A673 (cell line): ENCODE measurements around the gene PEX5L. TPM values are rescaled to one million over a fixed set of nuclear protein-coding genes. Genes with fewer than 3 reads are reported as not detected.
"Not testable (repeated sequence)": the region's sequence is repeated elsewhere in the genome, so short reads cannot be mapped to it uniquely, and the experiment has no call there.

ENCODE experiments used
- BruUV-seq: library from RNA; stranded (reverse); fragments of 400-500 nt; replicated peaks from 2 replicates; lab custom pipeline; 2021; lab: Mats Ljungman, UMichigan
- CTCF ChIA-PET: fragments of 300-600 bp; sonication (Branson Sonifier 250); formaldehyde crosslinking; loops from one replicate; lab custom pipeline; 2022; ENCODE audit warnings: antibody characterized with exemption; lab: Charles Lee
- POLR2A ChIA-PET: fragments of 300-600 bp; sonication (Branson Sonifier 250); formaldehyde crosslinking; loops from one replicate; lab custom pipeline; 2022; ENCODE audit warnings: antibody characterized with exemption; ENCODE audit not compliant: low non-redundant PET; lab: Charles Lee
- DNase-seq: peaks from one replicate; pipeline ENCODE4 v3.0.0-alpha.2; 2015; ENCODE audit warnings: low spot score
- H3K27ac ChIP-seq: fragments of 200-600 bp; sonication (generic); 2 replicates; pipeline ENCODE4 v1.5.1; 2016; ENCODE audit warnings: mixed run types, low read depth, mild to moderate bottlenecking, mixed read lengths, antibody characterized with exemption, low read length; ENCODE audit not compliant: poor library complexity, severe bottlenecking
- H3K27me3 ChIP-seq: fragments of 200-600 bp; sonication (generic); replicated peaks from 2 replicates; pipeline ENCODE4 v1.6.1; 2017; ENCODE audit warnings: mixed run types, low read depth, mild to moderate bottlenecking, mixed read lengths, antibody characterized with exemption, low read length; ENCODE audit not compliant: insufficient read depth, poor library complexity
- H3K36me3 ChIP-seq: fragments of 200-600 bp; sonication (generic); 2 replicates; pipeline ENCODE4 v1.6.1; 2016; ENCODE audit warnings: mixed run types, mild to moderate bottlenecking, mixed read lengths, antibody characterized with exemption, low read length; ENCODE audit not compliant: insufficient read depth, poor library complexity, severe bottlenecking
- H3K4me1 ChIP-seq: fragments of 200-600 bp; sonication (generic); 2 replicates; pipeline ENCODE4 v1.6.1; 2017; ENCODE audit warnings: mixed run types, mild to moderate bottlenecking, mixed read lengths, antibody characterized with exemption, low read length; ENCODE audit not compliant: insufficient read depth, poor library complexity, severe bottlenecking
- H3K4me3 ChIP-seq: fragments of 200-600 bp; sonication (generic); 2 replicates; pipeline ENCODE4 v1.5.1; 2016; ENCODE audit warnings: low read depth, mixed run types, mild to moderate bottlenecking, mixed read lengths, low read length; ENCODE audit not compliant: poor library complexity, severe bottlenecking
- H3K9me3 ChIP-seq: fragments of 200-600 bp; sonication (generic); 2 replicates; pipeline ENCODE4 v1.6.1; 2016; ENCODE audit warnings: mixed run types, low read depth, mild to moderate bottlenecking, mixed read lengths, antibody characterized with exemption, low read length; ENCODE audit not compliant: poor library complexity, severe bottlenecking
- EZH2 ChIP-seq: fragments of 200-600 bp; sonication (generic); IDR thresholded peaks from 2 replicates; pipeline ENCODE4 v1.6.1; 2017; ENCODE audit warnings: borderline replicate concordance, low read depth, mild to moderate bottlenecking, mixed read lengths, antibody characterized with exemption, low read length; ENCODE audit not compliant: poor library complexity, severe bottlenecking
- intact Hi-C: fragments of 100-400 bp; cut with micrococcal nuclease; formaldehyde crosslinking; loops from one replicate; pipeline ENCODE4 v1.10.0; 2022; ENCODE audit not compliant: unreplicated experiment
- total RNA-seq: library from RNA; stranded (reverse); gene quantifications from 2 replicates; pipeline ENCODE4 v1.2.3, GENCODE V29; 2021
- TF ChIP-seq, protein P1 (sequence below): fragments of 300-800, 200-600 bp; sonication (generic); conservative IDR thresholded peaks from 2 replicates; pipeline ENCODE4 v1.5.1; 2017; ENCODE audit warnings: low read depth, mild to moderate bottlenecking, antibody characterized with exemption, low read length, moderate library complexity, mixed read lengths

The PEX5L gene
- total RNA-seq, 1 experiment from 2014 or later, result not detected

GRCh38 chr3:180011927-180012326 lies 24.8 kb downstream of the PEX5L start:
- ChIA-PET POLR2A (no interaction called here), CTCF (no interaction called here)
- Histone ChIP-seq H3K27me3 (peaks cover 21% of the 10 kb centered on the region), H3K4me3 (no peak overlapping the region), H3K4me1 (no peaks in the 10 kb centered on the region), H3K9me3 (peaks cover 4% of the 10 kb centered on the region), H3K27ac (no peak overlapping the region), H3K36me3 (no peaks in the 10 kb centered on the region)
- intact Hi-C loops, result no loop called here
- TF ChIP-seq EZH2, result no peak
- TF ChIP-seq, protein P1, sequence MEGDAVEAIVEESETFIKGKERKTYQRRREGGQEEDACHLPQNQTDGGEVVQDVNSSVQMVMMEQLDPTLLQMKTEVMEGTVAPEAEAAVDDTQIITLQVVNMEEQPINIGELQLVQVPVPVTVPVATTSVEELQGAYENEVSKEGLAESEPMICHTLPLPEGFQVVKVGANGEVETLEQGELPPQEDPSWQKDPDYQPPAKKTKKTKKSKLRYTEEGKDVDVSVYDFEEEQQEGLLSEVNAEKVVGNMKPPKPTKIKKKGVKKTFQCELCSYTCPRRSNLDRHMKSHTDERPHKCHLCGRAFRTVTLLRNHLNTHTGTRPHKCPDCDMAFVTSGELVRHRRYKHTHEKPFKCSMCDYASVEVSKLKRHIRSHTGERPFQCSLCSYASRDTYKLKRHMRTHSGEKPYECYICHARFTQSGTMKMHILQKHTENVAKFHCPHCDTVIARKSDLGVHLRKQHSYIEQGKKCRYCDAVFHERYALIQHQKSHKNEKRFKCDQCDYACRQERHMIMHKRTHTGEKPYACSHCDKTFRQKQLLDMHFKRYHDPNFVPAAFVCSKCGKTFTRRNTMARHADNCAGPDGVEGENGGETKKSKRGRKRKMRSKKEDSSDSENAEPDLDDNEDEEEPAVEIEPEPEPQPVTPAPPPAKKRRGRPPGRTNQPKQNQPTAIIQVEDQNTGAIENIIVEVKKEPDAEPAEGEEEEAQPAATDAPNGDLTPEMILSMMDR, result no peak
- BruUV-seq, result no TSS peak
- no peak for DNase-seq

DNA sequence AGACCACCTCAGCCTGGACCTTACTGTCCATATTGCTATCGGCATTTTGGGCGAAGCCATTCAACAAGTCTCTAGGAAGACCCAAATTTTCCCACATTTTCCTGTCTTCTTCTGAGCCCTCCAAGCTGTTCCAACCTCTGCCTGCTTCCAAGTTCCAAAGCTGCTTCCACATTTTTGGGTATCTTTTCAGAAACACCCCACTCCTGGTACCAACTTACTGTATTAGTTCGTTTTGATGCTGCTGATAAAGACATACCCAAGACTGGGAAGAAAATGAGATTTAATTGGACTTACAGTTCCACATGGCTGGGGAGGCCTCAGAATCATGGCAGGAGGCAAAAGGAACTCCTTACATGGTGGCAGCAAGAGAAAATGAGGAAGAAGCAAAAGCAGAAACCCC lies 28.4 kb downstream of the PEX5L start:
- H3K9me3 ChIP-seq, DNase-seq, intact Hi-C loops, POLR2A ChIA-PET, H3K4me3 ChIP-seq, H3K36me3 ChIP-seq, CTCF ChIA-PET, BruUV-seq, H3K27ac ChIP-seq, H3K4me1 ChIP-seq: not testable (repeated sequence)
- H3K27me3 ChIP-seq, result peaks cover 13% of the 10 kb centered on the region

GRCh38 chr3:180004542-180004941 lies 32.2 kb downstream of the PEX5L start:
- BruUV-seq, result no TSS peak
- peak; percentile 6 for DNase-seq
- Histone ChIP-seq H3K9me3 (peaks cover 4% of the 10 kb centered on the region), H3K4me1 (no peaks in the 10 kb centered on the region), H3K4me3 (no peak overlapping the region), H3K27me3 (peaks cover 21% of the 10 kb centered on the region), H3K27ac (no peak overlapping the region), H3K36me3 (no peaks in the 10 kb centered on the region)
- intact Hi-C loops, result no loop called here
- ChIA-PET CTCF (no interaction called here), POLR2A (no interaction called here)
- no peak for TF ChIP-seq EZH2
- TF ChIP-seq, protein P1, result no peak

DNA sequence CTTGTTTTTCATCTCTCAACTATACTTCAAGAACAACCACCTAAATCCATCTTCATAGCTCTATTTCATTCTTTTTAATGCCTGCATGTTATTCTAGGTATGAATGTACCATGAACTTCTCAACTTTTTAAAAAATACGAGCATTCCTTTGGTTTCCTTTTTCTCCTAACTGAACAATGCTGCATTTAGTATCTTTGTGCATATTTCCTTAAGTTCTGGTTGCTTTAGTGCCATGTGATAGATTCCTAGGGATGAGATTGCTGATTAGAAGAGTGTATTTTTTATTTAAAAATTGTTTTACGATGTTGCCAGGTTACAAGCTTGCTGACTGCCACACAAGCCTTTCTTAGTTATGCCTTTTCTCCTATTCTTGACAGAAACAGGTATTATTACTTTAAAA lies 34.7 kb downstream of the PEX5L start:
- CTCF ChIA-PET, result no interaction called here
- no peak overlapping the region for H3K27ac ChIP-seq
- POLR2A ChIA-PET, result no interaction called here

More for the DNA sequence above, 34.7 kb downstream of the PEX5L start:
- no peaks in the 10 kb centered on the region for H3K9me3 ChIP-seq
- DNase-seq, result no peak
- no peaks in the 10 kb centered on the region for H3K36me3 ChIP-seq
- intact Hi-C loops, result no loop called here
- H3K27me3 ChIP-seq, result peaks cover 21% of the 10 kb centered on the region
- BruUV-seq, result no TSS peak
- no peak overlapping the region for H3K4me3 ChIP-seq
- no peak for TF ChIP-seq EZH2
- TF ChIP-seq, protein P1, result no peak
- H3K4me1 ChIP-seq, result no peaks in the 10 kb centered on the region
